Sigmoid colon (tissue), 7 donors: Measurements from ENCODE around the gene ENTPD2. TPM values are rescaled to one million over a fixed set of nuclear protein-coding genes. Genes with fewer than 3 reads are reported as not detected.

ENCODE experiments used
- DNase-seq: peaks from one replicate; pipeline ENCODE4 v3.0.0-alpha.2; 2019
- H3K27ac ChIP-seq, 4 donors: fragments of 200-600 bp; sonication (generic); one replicate each; pipeline ENCODE4 v1.5.1; 2016 to 2019; ENCODE audit warnings: mild to moderate bottlenecking in 1 of 4
- H3K27me3 ChIP-seq, 3 donors: fragments of 200-600 bp; sonication (generic); one replicate each; pipeline ENCODE4 v1.5.1; 2019; ENCODE audit warnings: mild to moderate bottlenecking in 1 of 3
- H3K36me3 ChIP-seq, 4 donors: fragments of 200-600 bp; sonication (generic); one replicate each; pipeline ENCODE4 v1.5.1; 2016 to 2019
- H3K4me1 ChIP-seq, 4 donors: fragments of 200-600 bp; sonication (generic); one replicate each; pipeline ENCODE4 v1.5.1; 2017 to 2019
- H3K4me3 ChIP-seq, 4 donors: fragments of 200-600 bp; sonication (generic); one replicate each; pipeline ENCODE4 v1.5.1; 2017 to 2019; ENCODE audit warnings: mild to moderate bottlenecking in 2 of 4, moderate library complexity in 1 of 4
- H3K9me3 ChIP-seq, 4 donors: fragments of 200-600 bp in 3 of 4; sonication (generic) in 3 of 4; one replicate each; pipeline versions ENCODE4 v1.5.1 to v1.6.1; 2013 to 2019
- EP300 ChIP-seq, 4 donors: sonication (generic); formaldehyde crosslinking; IDR thresholded peaks; one replicate each; pipeline ENCODE4 v1.6.1; 2017; ENCODE audit warnings: antibody characterized with exemption in 4 of 4
- POLR2A ChIP-seq, 2 donors: fragments of 450-650 bp; IDR thresholded peaks; one replicate each; pipeline ENCODE4 v1.6.1; 2016; ENCODE audit warnings: antibody characterized with exemption in 2 of 2, mild to moderate bottlenecking in 2 of 2, moderate library complexity in 2 of 2
- POLR2AphosphoS5 ChIP-seq, 4 donors: sonication (generic); formaldehyde crosslinking; IDR thresholded peaks; one replicate each; pipeline ENCODE4 v1.6.1; 2017; ENCODE audit warnings: antibody characterized with exemption in 4 of 4
- WGBS, 2 donors: extraction: QIAGEN DNeasy Blood & Tissue Kit; methylation state at CpG; one replicate each; pipeline ENCODE4 v1.1.7; 2013; 5-methylcytosine and 5-hydroxymethylcytosine counted together
- intact Hi-C: fragments of 100-400 bp; cut with DNase I; formaldehyde crosslinking; loops from one replicate; pipeline ENCODE4 v1.15.1; 2023
- polyA plus RNA-seq, 3 donors: library from polyadenylated mRNA; stranded (reverse); fragments of 200-250 nt; gene quantifications; one replicate each; pipeline ENCODE4 v1.2.3, GENCODE V29; 2013
- total RNA-seq, 4 donors: library from RNA; depleted of rRNA; stranded (reverse); fragments of >200 nt; gene quantifications; one replicate each; pipeline ENCODE4 v1.1.0, GENCODE V29; 2016
- TF ChIP-seq, protein P1 (sequence below), 4 experiments: fragments of 450-650 bp in 3 of 4; fragments of 200-600 bp in 1 of 4; IDR thresholded peaks; one replicate each; pipeline ENCODE4 v1.5.1; 2016 to 2019; ENCODE audit warnings: antibody characterized with exemption in 4 of 4, mild to moderate bottlenecking in 3 of 4, moderate library complexity in 2 of 4
- donor health status: healthy with polysubstance abuse.
- donor health status: Bipolar disorder and iron deficiency.
- donor health status: healthy.

Gene ENTPD2
- total and polyA plus RNA-seq, 7 donors, result 0.92 to 6.4 (median 2.2) TPM; not detected in 1

DNA sequence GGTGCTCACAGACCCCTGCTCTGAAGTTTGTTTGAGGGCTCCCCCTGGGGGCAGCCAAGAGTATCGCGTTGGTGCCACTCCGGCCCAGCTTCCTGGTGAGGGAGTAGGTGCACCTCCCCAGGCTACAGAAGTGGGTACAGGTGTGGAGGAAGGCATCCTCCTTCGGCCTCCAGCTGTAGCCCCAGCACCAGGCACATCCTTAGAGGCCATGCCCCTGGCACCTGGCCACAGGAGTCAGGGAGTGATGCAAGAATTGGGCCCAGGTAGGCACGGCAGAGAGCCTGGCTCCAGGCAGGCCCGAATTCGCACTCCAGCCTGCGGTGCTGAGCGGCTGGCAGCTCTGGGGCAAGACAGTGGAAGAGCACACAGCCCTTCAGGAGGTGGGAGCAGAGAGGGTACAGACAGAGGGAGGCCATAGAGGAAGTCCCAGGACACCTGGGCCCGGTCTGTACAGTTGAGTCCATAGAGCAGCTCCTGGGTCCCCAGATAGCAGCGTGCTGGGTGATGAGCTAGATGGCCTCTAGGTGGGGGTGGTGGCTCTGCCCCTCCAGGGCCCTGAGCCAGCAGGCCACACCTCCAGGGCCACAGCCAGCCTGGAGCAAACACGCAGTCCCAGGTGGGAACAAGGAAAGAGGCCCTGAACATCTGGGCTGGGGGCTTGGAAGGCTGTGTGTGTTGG is 14.1 kb upstream of the ENTPD2 start:
- Histone ChIP-seq H3K27ac (no peak overlapping the region), H3K4me3 (no peak overlapping the region), H3K9me3 (no peaks in the 10 kb centered on the region), H3K4me1 (peaks cover 0 to 26% (median 20%) of the 10 kb centered on the region in 4 donors), H3K36me3 (no peaks in the 10 kb centered on the region), H3K27me3 (peaks cover 18 to 36% (median 32%) of the 10 kb centered on the region in 3 donors)
- intact Hi-C loops, result loop anchor here (1.0 to 5.0 kb wide), 2 partner anchors 22 to 41 kb away; partner anchors contain the start of genes ABCA2 and NPDC1
- TF ChIP-seq, protein P1, sequence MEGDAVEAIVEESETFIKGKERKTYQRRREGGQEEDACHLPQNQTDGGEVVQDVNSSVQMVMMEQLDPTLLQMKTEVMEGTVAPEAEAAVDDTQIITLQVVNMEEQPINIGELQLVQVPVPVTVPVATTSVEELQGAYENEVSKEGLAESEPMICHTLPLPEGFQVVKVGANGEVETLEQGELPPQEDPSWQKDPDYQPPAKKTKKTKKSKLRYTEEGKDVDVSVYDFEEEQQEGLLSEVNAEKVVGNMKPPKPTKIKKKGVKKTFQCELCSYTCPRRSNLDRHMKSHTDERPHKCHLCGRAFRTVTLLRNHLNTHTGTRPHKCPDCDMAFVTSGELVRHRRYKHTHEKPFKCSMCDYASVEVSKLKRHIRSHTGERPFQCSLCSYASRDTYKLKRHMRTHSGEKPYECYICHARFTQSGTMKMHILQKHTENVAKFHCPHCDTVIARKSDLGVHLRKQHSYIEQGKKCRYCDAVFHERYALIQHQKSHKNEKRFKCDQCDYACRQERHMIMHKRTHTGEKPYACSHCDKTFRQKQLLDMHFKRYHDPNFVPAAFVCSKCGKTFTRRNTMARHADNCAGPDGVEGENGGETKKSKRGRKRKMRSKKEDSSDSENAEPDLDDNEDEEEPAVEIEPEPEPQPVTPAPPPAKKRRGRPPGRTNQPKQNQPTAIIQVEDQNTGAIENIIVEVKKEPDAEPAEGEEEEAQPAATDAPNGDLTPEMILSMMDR (IDR thresholded peaks at IDR 0.05), result peak; percentile 50 to 86 (median 77)
- no peak for TF ChIP-seq EP300 (IDR thresholded peaks at IDR 0.05)
- DNase-seq, result peak; percentile 88
- WGBS, 2 donors, result 40 to 55% methylated on average over 12 of the region's 12 CpGs

DNA sequence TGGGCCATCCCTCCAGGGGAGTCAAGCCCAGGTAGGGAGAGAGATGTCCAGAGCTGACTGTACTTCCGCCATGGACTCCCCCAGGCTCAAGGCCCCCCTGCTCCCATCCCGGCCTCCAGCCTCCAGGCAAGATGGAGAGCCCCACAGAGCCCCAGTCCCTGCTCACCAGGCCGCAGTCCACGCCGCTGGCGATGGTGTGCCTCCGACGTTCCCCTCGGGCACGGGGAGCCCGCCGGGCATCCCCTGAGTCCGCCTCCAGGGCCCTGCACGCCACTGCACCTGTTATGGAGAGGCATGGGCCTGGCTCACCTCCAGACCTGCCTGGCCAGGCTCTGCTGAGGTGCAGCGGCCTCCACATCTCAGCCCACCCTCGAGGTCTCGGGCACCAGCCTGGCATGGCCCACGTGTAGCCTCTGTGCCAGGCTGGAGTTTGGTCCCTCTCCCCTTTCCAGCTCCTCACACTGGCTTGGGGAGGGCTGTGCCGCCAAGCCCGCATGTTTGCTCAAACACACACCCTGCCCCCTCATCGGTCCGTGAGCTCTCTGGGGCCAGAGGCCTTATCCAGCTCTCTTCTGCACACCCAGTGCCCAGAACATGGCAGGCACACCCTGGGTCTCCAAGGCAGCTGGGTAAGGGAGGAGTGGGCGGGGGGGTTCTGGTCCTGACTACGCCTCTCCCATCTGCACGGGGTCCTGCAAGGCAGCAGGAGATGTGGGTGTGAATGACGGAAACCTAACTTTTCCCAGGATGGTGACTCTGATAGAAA is 12.4 kb upstream of the ENTPD2 start:
- H3K36me3 ChIP-seq, result no peaks in the 10 kb centered on the region
- no peaks in the 10 kb centered on the region for H3K9me3 ChIP-seq
- peaks cover 0 to 26% (median 18%) of the 10 kb centered on the region in 4 donors for H3K4me1 ChIP-seq
- no peak for TF ChIP-seq EP300 (IDR thresholded peaks at IDR 0.05)
- TF ChIP-seq POLR2A (IDR thresholded peaks at IDR 0.05), result no peak
- TF ChIP-seq, protein P1 (IDR thresholded peaks at IDR 0.05), result no peak
- no peak for TF ChIP-seq POLR2AphosphoS5 (IDR thresholded peaks at IDR 0.05)
- no peak overlapping the region for H3K4me3 ChIP-seq
- intact Hi-C loops, result loop anchor here (5.0 kb wide), 1 partner anchor 39 kb away; the partner anchor contains the start of gene ABCA2
- DNase-seq, result no peak
- peaks cover 18 to 36% (median 32%) of the 10 kb centered on the region in 3 donors for H3K27me3 ChIP-seq
- WGBS, 2 donors, result 86 to 94% methylated on average over 26 of the region's 26 CpGs
- H3K27ac ChIP-seq, result no peak overlapping the region

DNA sequence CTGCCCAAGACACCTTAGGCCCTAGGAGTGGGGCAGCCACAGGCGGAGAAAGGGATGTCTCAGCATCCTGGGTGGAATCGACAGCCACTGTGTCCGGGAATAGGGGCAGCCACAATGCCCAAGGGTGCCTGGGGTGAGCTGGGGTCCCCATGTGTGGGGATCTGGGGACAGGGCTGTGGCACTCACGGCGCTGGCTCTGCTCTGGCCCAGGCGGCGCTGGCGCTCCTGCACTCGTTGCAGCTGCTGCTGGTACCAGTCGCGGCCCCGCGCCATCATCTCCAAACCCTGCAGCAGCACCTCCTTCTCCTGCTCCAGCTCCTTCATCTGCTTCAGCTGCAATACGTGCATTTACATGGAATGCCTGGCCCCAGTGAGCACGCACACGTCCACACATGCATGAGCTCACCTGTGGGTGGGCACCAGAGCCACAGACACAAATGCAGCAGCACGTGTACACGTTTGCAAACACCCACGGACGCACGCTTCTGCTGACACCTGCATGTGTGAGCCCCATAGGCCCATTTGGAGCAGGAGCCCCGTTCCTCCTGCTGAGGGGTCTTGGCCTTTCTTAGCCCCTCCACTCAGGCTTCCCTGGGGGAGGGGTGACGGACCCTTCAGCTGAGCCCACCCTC is 11.6 kb upstream of the ENTPD2 start:
- TF ChIP-seq POLR2A (IDR thresholded peaks at IDR 0.05) (no peak), EP300 (IDR thresholded peaks at IDR 0.05) (no peak), POLR2AphosphoS5 (IDR thresholded peaks at IDR 0.05) (no peak)
- H3K27me3 ChIP-seq, result peaks cover 18 to 36% (median 32%) of the 10 kb centered on the region in 3 donors
- H3K27ac ChIP-seq, result no peak overlapping the region
- no peaks in the 10 kb centered on the region for H3K9me3 ChIP-seq
- no peak for DNase-seq
- intact Hi-C loops, result loop anchor here (5.0 kb wide), 1 partner anchor 38 kb away; the partner anchor contains the start of gene ABCA2
- no peak overlapping the region for H3K4me3 ChIP-seq
- no peaks in the 10 kb centered on the region for H3K36me3 ChIP-seq
- 93 to 94% methylated on average over 23 of the region's 23 CpGs for WGBS, 2 donors
- H3K4me1 ChIP-seq, result peaks cover 0 to 22% (median 14%) of the 10 kb centered on the region in 4 donors

DNA sequence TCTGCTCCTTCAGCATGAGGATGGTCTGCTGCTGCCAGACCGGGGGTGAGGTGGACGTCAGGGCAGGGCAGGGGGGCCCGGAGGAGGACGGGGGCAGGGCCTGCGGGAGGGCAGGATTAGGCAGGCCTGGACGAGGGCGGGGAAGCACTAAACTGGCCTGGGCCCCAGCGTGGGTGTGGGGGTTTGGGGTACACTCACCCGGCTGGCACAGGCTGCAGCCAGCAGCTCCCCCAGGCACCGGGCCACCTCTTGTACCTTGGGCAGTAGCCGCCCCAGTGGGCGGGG is 11.0 kb upstream of the ENTPD2 start:
- no peaks in the 10 kb centered on the region for H3K9me3 ChIP-seq
- DNase-seq, result no peak
- peaks cover 0 to 16% (median 11%) of the 10 kb centered on the region in 4 donors for H3K4me1 ChIP-seq
- no peak overlapping the region for H3K27ac ChIP-seq
- H3K36me3 ChIP-seq, result no peaks in the 10 kb centered on the region
- 89 to 94% methylated on average over 12 of the region's 12 CpGs for WGBS, 2 donors
- intact Hi-C loops, result loop anchor here (5.0 kb wide), 1 partner anchor 38 kb away; the partner anchor contains the start of gene ABCA2
- TF ChIP-seq POLR2AphosphoS5 (IDR thresholded peaks at IDR 0.05), result no peak
- TF ChIP-seq, protein P1 (IDR thresholded peaks at IDR 0.05), result no peak
- no peak for TF ChIP-seq POLR2A (IDR thresholded peaks at IDR 0.05)
- no peak for TF ChIP-seq EP300 (IDR thresholded peaks at IDR 0.05)
- peaks cover 13 to 30% (median 26%) of the 10 kb centered on the region in 3 donors for H3K27me3 ChIP-seq
- H3K4me3 ChIP-seq, result no peak overlapping the region
